Ovary (tissue), 9 donors: ENCODE results near the gene MATN3. TPM values are rescaled to one million over a fixed set of nuclear protein-coding genes. Genes with fewer than 3 reads are reported as not detected.

Source experiments
- DNase-seq, 5 donors: peaks; one replicate each; pipeline ENCODE4 v3.0.0-alpha.2; 2019 to 2020
- H3K27ac ChIP-seq, 2 donors: fragments of 200-600 bp; one replicate each; pipeline versions ENCODE4 v1.5.1 to v1.8.0; 2019 to 2022
- H3K27me3 ChIP-seq: fragments of 200-600 bp; one replicate; pipeline ENCODE4 v1.8.0; 2022
- H3K36me3 ChIP-seq: fragments of 200-600 bp; sonication (generic); one replicate; pipeline ENCODE4 v1.5.1; 2019
- H3K4me1 ChIP-seq: one replicate; pipeline ENCODE4 v1.8.1; 2013; ENCODE audit warnings: mild to moderate bottlenecking, moderate library complexity; ENCODE audit not compliant: insufficient read depth
- H3K4me3 ChIP-seq: fragments of 200-600 bp; sonication (generic); one replicate; pipeline ENCODE4 v1.5.1; 2017
- H3K9me3 ChIP-seq, 2 donors: fragments of 200-600 bp in 1 of 2; sonication (generic) in 1 of 2; one replicate each; pipeline versions ENCODE4 v1.5.1 to v1.8.1; 2013 to 2019; ENCODE audit warnings: mild to moderate bottlenecking in 1 of 2, moderate library complexity in 1 of 2
- EP300 ChIP-seq: sonication (generic); formaldehyde crosslinking; IDR thresholded peaks from one replicate; pipeline ENCODE4 v1.6.1; 2017; ENCODE audit warnings: antibody characterized with exemption
- POLR2A ChIP-seq: fragments of 450-650 bp; IDR thresholded peaks from one replicate; pipeline ENCODE4 v1.6.1; 2017; ENCODE audit warnings: antibody characterized with exemption, mild to moderate bottlenecking, moderate library complexity
- WGBS, 3 donors: extraction: QIAGEN DNeasy Blood & Tissue Kit in 1 of 3; methylation state at CpG; one replicate each; pipeline versions ENCODE4 v1.1.5 to v1.1.7; 2013 to 2017; 5-methylcytosine and 5-hydroxymethylcytosine counted together
- intact Hi-C, 4 donors: fragments of 100-400 bp; cut with DNase I; formaldehyde crosslinking; loops; one replicate each; pipeline versions ENCODE4 v1.11.0 to v1.15.1; 2022 to 2023
- polyA plus RNA-seq, 2 donors: library from polyadenylated mRNA; stranded (reverse); fragments of 200-250 nt in 1 of 2; fragments of 350-450 nt in 1 of 2; fragmentation: Illumina TruSeq in 1 of 2; extraction: RNeasy Lipid Tissue Mini Kit (QIAGEN cat#74804) in 1 of 2; gene quantifications; one replicate each; pipeline ENCODE4 v1.2.3, GENCODE V29; 2013 to 2014
- total RNA-seq, 7 donors: library from RNA; depleted of rRNA in 2 of 7; stranded (reverse); fragments of >200 nt in 2 of 7; fragmentation: NEBNext Ultra II Directional in 3 of 7; extraction: Animal tissue kit (Norgen Biotek cat#: 25700) in 3 of 7; gene quantifications; one replicate each; pipeline versions ENCODE4 v1.1.0 to v1.2.4, GENCODE V29; 2016 to 2023
- TF ChIP-seq, protein P1 (sequence below), 3 donors: fragments of 450-650 bp in 2 of 3; fragments of 200-600 bp in 1 of 3; IDR thresholded peaks; one replicate each; pipeline versions ENCODE4 v1.5.1 to v1.8.0; 2016 to 2022; ENCODE audit warnings: antibody characterized with exemption in 3 of 3, mild to moderate bottlenecking in 1 of 3
- donor health status: DM: no; HTN: no; CAD: no; lungs with moderate emphysema.
- donor health status: DM: no; HTN: no; CAD: no.
- donor health status: Bipolar disorder and iron deficiency.
- donor health status: DM: yes; HTN: yes; CAD: no.
- donor health status: DM: no; HTN: no; CAD: no.
- donor health status: DM: yes; HTN: yes; CAD: no.

MATN3 gene
- total and polyA plus RNA-seq, 9 donors: 0.34 to 2.5 (median 0.73) TPM

DNA sequence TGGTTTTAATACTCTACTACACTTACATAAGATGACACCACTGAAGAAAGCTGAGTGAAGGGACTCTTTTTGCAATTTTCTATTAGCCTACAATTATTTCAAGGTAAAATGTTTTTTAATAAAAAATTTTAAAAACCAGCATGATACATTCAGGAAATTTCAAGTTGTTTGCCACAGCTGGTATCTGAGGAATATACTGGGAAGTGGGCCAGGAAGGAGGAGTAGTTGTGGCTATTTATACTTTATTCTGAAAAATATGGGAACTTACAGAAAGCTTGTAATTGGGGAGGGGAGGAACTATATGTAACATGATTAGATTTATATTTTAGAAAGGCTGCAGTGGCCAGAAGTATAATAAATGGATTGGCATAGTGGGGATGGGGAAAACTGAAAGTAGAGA, 63.4 kb downstream of the MATN3 start:
- intact Hi-C loops: no loop called here
- no peaks in the 10 kb centered on the region for H3K27me3 ChIP-seq
- H3K9me3 ChIP-seq: no peaks in the 10 kb centered on the region
- H3K36me3 ChIP-seq: no peaks in the 10 kb centered on the region
- H3K27ac ChIP-seq: no peak overlapping the region
- H3K4me1 ChIP-seq: no peaks in the 10 kb centered on the region
- no peak for DNase-seq
- TF ChIP-seq, protein P1, sequence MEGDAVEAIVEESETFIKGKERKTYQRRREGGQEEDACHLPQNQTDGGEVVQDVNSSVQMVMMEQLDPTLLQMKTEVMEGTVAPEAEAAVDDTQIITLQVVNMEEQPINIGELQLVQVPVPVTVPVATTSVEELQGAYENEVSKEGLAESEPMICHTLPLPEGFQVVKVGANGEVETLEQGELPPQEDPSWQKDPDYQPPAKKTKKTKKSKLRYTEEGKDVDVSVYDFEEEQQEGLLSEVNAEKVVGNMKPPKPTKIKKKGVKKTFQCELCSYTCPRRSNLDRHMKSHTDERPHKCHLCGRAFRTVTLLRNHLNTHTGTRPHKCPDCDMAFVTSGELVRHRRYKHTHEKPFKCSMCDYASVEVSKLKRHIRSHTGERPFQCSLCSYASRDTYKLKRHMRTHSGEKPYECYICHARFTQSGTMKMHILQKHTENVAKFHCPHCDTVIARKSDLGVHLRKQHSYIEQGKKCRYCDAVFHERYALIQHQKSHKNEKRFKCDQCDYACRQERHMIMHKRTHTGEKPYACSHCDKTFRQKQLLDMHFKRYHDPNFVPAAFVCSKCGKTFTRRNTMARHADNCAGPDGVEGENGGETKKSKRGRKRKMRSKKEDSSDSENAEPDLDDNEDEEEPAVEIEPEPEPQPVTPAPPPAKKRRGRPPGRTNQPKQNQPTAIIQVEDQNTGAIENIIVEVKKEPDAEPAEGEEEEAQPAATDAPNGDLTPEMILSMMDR (IDR thresholded peaks at IDR 0.05): no peak
- TF ChIP-seq EP300 (no peak), POLR2A (no peak)
- H3K4me3 ChIP-seq: no peak overlapping the region

DNA sequence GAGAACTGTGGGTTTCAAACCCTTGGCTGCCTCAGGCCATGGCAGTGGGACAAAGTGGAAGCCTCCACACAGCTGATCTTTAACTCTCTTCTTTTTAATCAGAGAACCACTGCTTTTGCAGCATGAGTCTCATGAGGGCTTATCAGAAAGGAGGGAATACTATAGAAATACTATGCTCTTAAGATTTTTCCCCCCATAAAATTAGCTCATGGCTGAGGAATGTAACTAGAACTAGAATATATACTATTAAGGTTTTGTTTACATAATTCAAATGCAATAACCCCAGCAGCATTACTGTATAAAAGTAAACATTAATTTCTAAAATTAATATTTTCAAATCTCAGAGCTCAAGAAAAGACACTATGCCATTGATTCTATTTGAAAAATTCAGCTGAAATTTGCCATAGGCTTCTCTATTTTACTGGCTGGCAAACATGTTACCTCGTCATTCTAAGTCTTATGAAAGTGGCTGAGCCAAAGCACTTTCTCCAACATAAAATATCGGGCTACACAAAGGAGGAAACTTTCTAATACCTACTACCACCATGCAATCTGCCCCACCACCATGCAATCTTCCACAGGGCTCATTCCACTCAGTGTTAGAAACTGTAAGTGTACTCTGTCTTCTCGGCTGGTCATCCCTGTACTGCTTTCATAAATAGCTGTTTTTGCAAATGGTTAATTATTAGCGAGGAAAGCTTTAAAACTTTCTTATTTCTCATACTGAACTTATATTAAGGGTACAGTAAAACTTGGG, 65.1 kb downstream of the MATN3 start:
- Histone ChIP-seq H3K27me3 (no peaks in the 10 kb centered on the region), H3K4me1 (no peaks in the 10 kb centered on the region), H3K4me3 (no peak overlapping the region), H3K27ac (no peak overlapping the region), H3K36me3 (no peaks in the 10 kb centered on the region), H3K9me3 (no peaks in the 10 kb centered on the region)
- 90 to 94% (median 91%) methylated on average over 4 of the region's 4 CpGs for WGBS, 3 donors
- intact Hi-C loops: no loop called here
- TF ChIP-seq EP300 (no peak), POLR2A (no peak)
- TF ChIP-seq, protein P1 (IDR thresholded peaks at IDR 0.05): no peak
- no peak for DNase-seq

DNA sequence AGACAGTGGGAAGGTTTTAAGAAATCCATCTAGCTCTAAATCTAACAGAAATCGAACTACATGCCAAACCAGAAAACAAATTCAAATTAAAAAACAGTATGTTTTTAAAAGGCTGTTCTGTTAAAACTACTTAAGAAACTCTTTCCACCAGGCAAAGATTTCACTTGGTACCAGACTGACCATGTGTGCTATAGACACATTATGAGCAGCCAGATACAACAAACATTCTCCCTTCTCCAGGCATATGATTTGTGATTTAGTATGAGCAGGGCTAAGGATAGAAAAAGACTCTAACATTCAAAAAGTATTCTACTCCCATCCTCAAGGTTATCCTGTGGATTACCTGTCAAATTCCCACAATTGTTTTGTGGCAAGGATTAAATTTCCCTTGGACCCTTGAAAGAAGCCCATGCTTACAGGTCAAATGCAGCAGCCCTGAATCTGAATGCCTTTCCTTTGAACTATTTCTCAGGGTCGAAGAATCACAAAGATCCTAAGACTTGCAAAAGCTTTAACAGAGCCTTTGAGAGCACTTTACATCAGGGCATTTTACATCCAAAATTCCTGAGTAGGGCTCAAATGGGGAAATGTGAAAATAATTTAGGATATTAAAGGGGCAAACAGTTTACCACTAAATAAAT, 68.1 kb downstream of the MATN3 start:
- no peak overlapping the region for H3K27ac ChIP-seq
- no peak overlapping the region for H3K4me3 ChIP-seq
- intact Hi-C loops: no loop called here
- no peaks in the 10 kb centered on the region for H3K4me1 ChIP-seq
- WGBS, 3 donors: 57 to 66% (median 65%) methylated on average over 2 of the region's 2 CpGs
- H3K9me3 ChIP-seq: no peaks in the 10 kb centered on the region
- DNase-seq: no peak
- TF ChIP-seq, protein P1 (IDR thresholded peaks at IDR 0.05): no peak
- TF ChIP-seq POLR2A: no peak
- TF ChIP-seq EP300: no peak
- no peaks in the 10 kb centered on the region for H3K27me3 ChIP-seq
- no peaks in the 10 kb centered on the region for H3K36me3 ChIP-seq

DNA sequence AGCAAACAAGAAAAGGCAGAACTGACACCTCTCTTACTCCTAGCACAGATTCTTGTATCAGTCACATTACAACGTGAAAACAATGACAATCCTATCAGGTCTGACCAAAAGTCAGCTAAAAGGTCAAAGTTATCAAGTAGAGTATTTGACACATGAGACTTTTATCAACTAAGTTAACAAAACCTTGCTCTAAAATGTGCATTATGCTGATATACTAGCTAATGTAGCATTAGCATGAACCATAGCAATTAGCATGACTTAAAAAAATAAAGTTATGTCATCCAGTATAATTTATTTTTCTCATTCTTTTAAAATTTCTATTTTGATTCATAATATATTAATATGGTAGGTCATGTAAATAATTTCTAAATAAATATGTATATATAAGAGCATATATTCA, 69.3 kb downstream of the MATN3 start:
- Histone ChIP-seq H3K27me3 (no peaks in the 10 kb centered on the region), H3K36me3 (no peaks in the 10 kb centered on the region), H3K4me1 (no peaks in the 10 kb centered on the region), H3K4me3 (no peak overlapping the region), H3K9me3 (no peaks in the 10 kb centered on the region), H3K27ac (no peak overlapping the region)
- intact Hi-C loops: no loop called here
- no peak for TF ChIP-seq POLR2A
- 41 to 47% (median 44%) methylated on average over 1 of the region's 1 CpG for WGBS, 3 donors
- no peak for DNase-seq

DNA sequence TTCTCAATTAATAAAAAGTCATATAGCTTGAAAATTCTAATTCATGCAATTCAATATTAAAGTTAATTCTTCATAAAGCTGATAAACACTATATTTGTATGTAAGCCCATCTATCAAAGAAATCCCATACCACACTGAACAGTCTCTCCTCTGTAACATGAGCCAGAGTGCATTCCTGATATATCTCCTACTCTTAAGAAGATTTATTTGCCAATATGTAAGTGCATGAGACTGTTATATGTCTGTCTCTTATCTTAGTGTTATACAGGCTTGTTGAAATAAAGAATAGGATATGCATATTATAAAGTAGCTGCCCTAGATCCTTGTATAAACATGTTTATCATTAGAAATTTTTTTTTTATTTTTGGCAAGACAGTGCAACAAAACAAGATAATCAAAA, 70.3 kb downstream of the MATN3 start:
- H3K9me3 ChIP-seq: no peaks in the 10 kb centered on the region
- TF ChIP-seq EP300: no peak
- TF ChIP-seq, protein P1 (IDR thresholded peaks at IDR 0.05): no peak
- no peak for TF ChIP-seq POLR2A
- H3K4me1 ChIP-seq: no peaks in the 10 kb centered on the region
- H3K27me3 ChIP-seq: no peaks in the 10 kb centered on the region
- no peak overlapping the region for H3K4me3 ChIP-seq
- H3K27ac ChIP-seq: no peak overlapping the region
- DNase-seq: no peak
- intact Hi-C loops: no loop called here
- no peaks in the 10 kb centered on the region for H3K36me3 ChIP-seq
